ENCODE data around the gene GOLGA1. TPM values are rescaled to one million over a fixed set of nuclear protein-coding genes. Genes with fewer than 3 reads are reported as not detected.
A peak's percentile ranks its signal among the peaks of the same experiment; 100 is the strongest.

Gene GOLGA1
- total and polyA plus RNA-seq, 9 of the 15 experiments (the other 6 are each of a cell fraction or from before 2014, with no cell fraction given), result 2.9 to 15.9 (median 8.5) TPM

GRCh38 chr9:124940894-124941678 is at the start of gene GOLGA1 (continued):
- TF ChIP-seq CREBBP (IDR thresholded peaks at IDR 0.05; ENCODE audit: low read depth, low read length), result no peak
- TF ChIP-seq TEAD4 (IDR thresholded peaks at IDR 0.05; ENCODE audit: low read length), result no peak
- TF ChIP-seq TEAD4 (CRISPR knock-in tag; IDR thresholded peaks at IDR 0.05; ENCODE audit: borderline replicate concordance), result no peak
- TF ChIP-seq, protein P1, sequence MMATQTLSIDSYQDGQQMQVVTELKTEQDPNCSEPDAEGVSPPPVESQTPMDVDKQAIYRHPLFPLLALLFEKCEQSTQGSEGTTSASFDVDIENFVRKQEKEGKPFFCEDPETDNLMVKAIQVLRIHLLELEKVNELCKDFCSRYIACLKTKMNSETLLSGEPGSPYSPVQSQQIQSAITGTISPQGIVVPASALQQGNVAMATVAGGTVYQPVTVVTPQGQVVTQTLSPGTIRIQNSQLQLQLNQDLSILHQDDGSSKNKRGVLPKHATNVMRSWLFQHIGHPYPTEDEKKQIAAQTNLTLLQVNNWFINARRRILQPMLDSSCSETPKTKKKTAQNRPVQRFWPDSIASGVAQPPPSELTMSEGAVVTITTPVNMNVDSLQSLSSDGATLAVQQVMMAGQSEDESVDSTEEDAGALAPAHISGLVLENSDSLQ (IDR thresholded peaks at IDR 0.05), result no peak; the same call in 1 of the 2 replicates
- no peak for TF ChIP-seq ZNF79 (CRISPR knock-in tag; IDR thresholded peaks at IDR 0.05; ENCODE audit: low read depth)
- TF ChIP-seq ZBTB17 (CRISPR knock-in tag; IDR thresholded peaks at IDR 0.05), result peak; percentile 12; the same call in 1 of the 2 replicates
- TF ChIP-seq SRSF3 (IDR thresholded peaks at IDR 0.05; ENCODE audit: insufficient read depth, low read length), result peak; percentile 66; the same call in 1 of the 2 replicates
- TF ChIP-seq MAFG (tag; conservative IDR thresholded peaks at IDR 0.05), result no peak
- TF ChIP-seq TAF9B (IDR thresholded peaks at IDR 0.05; ENCODE audit: partially characterized antibody), result peak; percentile 82
- TF ChIP-seq EHMT2 (IDR thresholded peaks at IDR 0.05), result no peak
- TF ChIP-seq SP2 (IDR thresholded peaks at IDR 0.05; ENCODE audit: extremely low read depth, low read depth, low read length, poor library complexity, severe bottlenecking), result no peak
- TF ChIP-seq, protein P2, sequence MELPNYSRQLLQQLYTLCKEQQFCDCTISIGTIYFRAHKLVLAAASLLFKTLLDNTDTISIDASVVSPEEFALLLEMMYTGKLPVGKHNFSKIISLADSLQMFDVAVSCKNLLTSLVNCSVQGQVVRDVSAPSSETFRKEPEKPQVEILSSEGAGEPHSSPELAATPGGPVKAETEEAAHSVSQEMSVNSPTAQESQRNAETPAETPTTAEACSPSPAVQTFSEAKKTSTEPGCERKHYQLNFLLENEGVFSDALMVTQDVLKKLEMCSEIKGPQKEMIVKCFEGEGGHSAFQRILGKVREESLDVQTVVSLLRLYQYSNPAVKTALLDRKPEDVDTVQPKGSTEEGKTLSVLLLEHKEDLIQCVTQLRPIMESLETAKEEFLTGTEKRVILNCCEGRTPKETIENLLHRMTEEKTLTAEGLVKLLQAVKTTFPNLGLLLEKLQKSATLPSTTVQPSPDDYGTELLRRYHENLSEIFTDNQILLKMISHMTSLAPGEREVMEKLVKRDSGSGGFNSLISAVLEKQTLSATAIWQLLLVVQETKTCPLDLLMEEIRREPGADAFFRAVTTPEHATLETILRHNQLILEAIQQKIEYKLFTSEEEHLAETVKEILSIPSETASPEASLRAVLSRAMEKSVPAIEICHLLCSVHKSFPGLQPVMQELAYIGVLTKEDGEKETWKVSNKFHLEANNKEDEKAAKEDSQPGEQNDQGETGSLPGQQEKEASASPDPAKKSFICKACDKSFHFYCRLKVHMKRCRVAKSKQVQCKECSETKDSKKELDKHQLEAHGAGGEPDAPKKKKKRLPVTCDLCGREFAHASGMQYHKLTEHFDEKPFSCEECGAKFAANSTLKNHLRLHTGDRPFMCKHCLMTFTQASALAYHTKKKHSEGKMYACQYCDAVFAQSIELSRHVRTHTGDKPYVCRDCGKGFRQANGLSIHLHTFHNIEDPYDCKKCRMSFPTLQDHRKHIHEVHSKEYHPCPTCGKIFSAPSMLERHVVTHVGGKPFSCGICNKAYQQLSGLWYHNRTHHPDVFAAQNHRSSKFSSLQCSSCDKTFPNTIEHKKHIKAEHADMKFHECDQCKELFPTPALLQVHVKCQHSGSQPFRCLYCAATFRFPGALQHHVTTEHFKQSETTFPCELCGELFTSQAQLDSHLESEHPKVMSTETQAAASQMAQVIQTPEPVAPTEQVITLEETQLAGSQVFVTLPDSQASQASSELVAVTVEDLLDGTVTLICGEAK (IDR thresholded peaks at IDR 0.05), result peak; percentile 97
- TF ChIP-seq, protein P2 (CRISPR knock-in tag; IDR thresholded peaks at IDR 0.05), result no peak
- TF ChIP-seq RAD51 (IDR thresholded peaks at IDR 0.05; ENCODE audit: borderline replicate concordance, low read depth), result no peak
- peak; percentile 36 for TF ChIP-seq SMAD1 (IDR thresholded peaks at IDR 0.05; ENCODE audit: low read depth, low read length, partially characterized antibody)
- TF ChIP-seq ZFP36 (IDR thresholded peaks at IDR 0.05; ENCODE audit: low read depth, low read length, partially characterized antibody), result no peak
- TF ChIP-seq ZNF780A (CRISPR knock-in tag; IDR thresholded peaks at IDR 0.05), result no peak
- TF ChIP-seq ZNF384 (IDR thresholded peaks at IDR 0.05; ENCODE audit: low read depth, low read length), result no peak
- no peak for TF ChIP-seq ZNF24 (IDR thresholded peaks at IDR 0.05)
- no peak for TF ChIP-seq CHCHD3 (CRISPR knock-in tag; IDR thresholded peaks at IDR 0.05)
